ENCODE measurements around the gene KCNK15. TPM values are rescaled to one million over a fixed set of nuclear protein-coding genes. Genes with fewer than 3 reads are reported as not detected.

The KCNK15 gene
- polyA plus RNA-seq, 3 donors: 0.03 TPM; not detected in 2

- peaks cover 0 to 5% (median 0%) of the 10 kb centered on the region in 3 donors for H3K27me3 Mint-ChIP-seq (ENCODE audit: low read depth in 3 of 3)
- Histone ChIP-seq H2AFZ (ENCODE audit: insufficient read depth, low read depth, low read length, poor library complexity, severe bottlenecking) (no peak overlapping the region), H3K79me2 (ENCODE audit: insufficient read depth, low read length) (no peaks in the 10 kb centered on the region), H3K4me2 (replicated peaks; ENCODE audit: extremely low read depth, low read length, poor library complexity, severe bottlenecking) (no peak overlapping the region), H3K27ac (ENCODE audit: low read depth in 1 of 2, low read length in 2 of 2) (no peak overlapping the region), H3K4me3 (replicated peaks in 1 of 3; ENCODE audit: low read depth in 2 of 3, low read length in 3 of 3) (no peak overlapping the region), H3K27me3 (ENCODE audit: control insufficient read depth in 2 of 2, insufficient read depth in 2 of 2, low read length in 2 of 2) (no peaks in the 10 kb centered on the region), H3K9ac (ENCODE audit: insufficient read depth, low read length, poor library complexity, severe bottlenecking) (no peak overlapping the region), H4K20me1 (ENCODE audit: insufficient read depth, low read length) (no peaks in the 10 kb centered on the region), H3K4me1 (ENCODE audit: control insufficient read depth in 1 of 2, insufficient read depth in 2 of 2, low read length in 2 of 2) (peaks cover 6 to 7% of the 10 kb centered on the region in 2 donors), H3K9me3 (replicated peaks in 1 of 2; ENCODE audit: control insufficient read depth in 1 of 2, insufficient read depth in 1 of 2, low read length in 2 of 2) (no peaks in the 10 kb centered on the region), H3K36me3 (replicated peaks in 1 of 2; ENCODE audit: control insufficient read depth in 1 of 2, insufficient read depth in 2 of 2, low read length in 2 of 2) (no peaks in the 10 kb centered on the region)
- TF ChIP-seq, protein P1, sequence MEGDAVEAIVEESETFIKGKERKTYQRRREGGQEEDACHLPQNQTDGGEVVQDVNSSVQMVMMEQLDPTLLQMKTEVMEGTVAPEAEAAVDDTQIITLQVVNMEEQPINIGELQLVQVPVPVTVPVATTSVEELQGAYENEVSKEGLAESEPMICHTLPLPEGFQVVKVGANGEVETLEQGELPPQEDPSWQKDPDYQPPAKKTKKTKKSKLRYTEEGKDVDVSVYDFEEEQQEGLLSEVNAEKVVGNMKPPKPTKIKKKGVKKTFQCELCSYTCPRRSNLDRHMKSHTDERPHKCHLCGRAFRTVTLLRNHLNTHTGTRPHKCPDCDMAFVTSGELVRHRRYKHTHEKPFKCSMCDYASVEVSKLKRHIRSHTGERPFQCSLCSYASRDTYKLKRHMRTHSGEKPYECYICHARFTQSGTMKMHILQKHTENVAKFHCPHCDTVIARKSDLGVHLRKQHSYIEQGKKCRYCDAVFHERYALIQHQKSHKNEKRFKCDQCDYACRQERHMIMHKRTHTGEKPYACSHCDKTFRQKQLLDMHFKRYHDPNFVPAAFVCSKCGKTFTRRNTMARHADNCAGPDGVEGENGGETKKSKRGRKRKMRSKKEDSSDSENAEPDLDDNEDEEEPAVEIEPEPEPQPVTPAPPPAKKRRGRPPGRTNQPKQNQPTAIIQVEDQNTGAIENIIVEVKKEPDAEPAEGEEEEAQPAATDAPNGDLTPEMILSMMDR (IDR thresholded peaks at IDR 0.05): no peak
- no peak overlapping the region for H3K27ac Mint-ChIP-seq
- intact Hi-C loops (cut with micrococcal nuclease): no loop called here
- no peaks in the 10 kb centered on the region for H3K36me3 Mint-ChIP-seq
- DNase-seq: no peak
- H3K9me3 Mint-ChIP-seq: peaks cover 0 to under 1% (median 0%) of the 10 kb centered on the region in 7 donors
- peaks cover 10% of the 10 kb centered on the region for H3K4me1 Mint-ChIP-seq
- WGBS (ENCODE audit: insufficient coverage): 98% methylated on average over 10 of the region's 11 CpGs
- H3K4me3 Mint-ChIP-seq: no peak overlapping the region
Measured at GRCh38 chr20:44727039-44727438, 18.6 kb upstream of the KCNK15 start.

GRCh38 chr20:44727651-44728050, 18.0 kb upstream of the KCNK15 start:
- Mint-ChIP-seq H3K9me3 (peaks cover 0 to 1% (median 0%) of the 10 kb centered on the region in 7 donors), H3K4me3 (no peak overlapping the region), H3K36me3 (no peaks in the 10 kb centered on the region), H3K27ac (no peak overlapping the region), H3K4me1 (peaks cover 10% of the 10 kb centered on the region), H3K27me3 (ENCODE audit: low read depth in 3 of 3) (peaks cover 0 to 5% (median 0%) of the 10 kb centered on the region in 3 donors)
- Histone ChIP-seq H3K36me3 (replicated peaks in 1 of 2; ENCODE audit: control insufficient read depth in 1 of 2, insufficient read depth in 2 of 2, low read length in 2 of 2) (no peaks in the 10 kb centered on the region), H3K4me1 (ENCODE audit: control insufficient read depth in 1 of 2, insufficient read depth in 2 of 2, low read length in 2 of 2) (peaks cover 6 to 7% of the 10 kb centered on the region in 2 donors), H3K9ac (ENCODE audit: insufficient read depth, low read length, poor library complexity, severe bottlenecking) (no peak overlapping the region), H3K79me2 (ENCODE audit: insufficient read depth, low read length) (no peaks in the 10 kb centered on the region), H3K9me3 (replicated peaks in 1 of 2; ENCODE audit: control insufficient read depth in 1 of 2, insufficient read depth in 1 of 2, low read length in 2 of 2) (no peaks in the 10 kb centered on the region), H3K27ac (ENCODE audit: low read depth in 1 of 2, low read length in 2 of 2) (no peak overlapping the region), H3K4me2 (replicated peaks; ENCODE audit: extremely low read depth, low read length, poor library complexity, severe bottlenecking) (no peak overlapping the region), H2AFZ (ENCODE audit: insufficient read depth, low read depth, low read length, poor library complexity, severe bottlenecking) (no peak overlapping the region), H3K4me3 (replicated peaks in 1 of 3; ENCODE audit: low read depth in 2 of 3, low read length in 3 of 3) (no peak overlapping the region), H3K27me3 (ENCODE audit: control insufficient read depth in 2 of 2, insufficient read depth in 2 of 2, low read length in 2 of 2) (no peaks in the 10 kb centered on the region), H4K20me1 (ENCODE audit: insufficient read depth, low read length) (no peaks in the 10 kb centered on the region)
- WGBS (ENCODE audit: insufficient coverage): no CpG with 5 or more reads among the region's 2 CpGs
- TF ChIP-seq, protein P1 (IDR thresholded peaks at IDR 0.05): no peak
- no peak for DNase-seq
- intact Hi-C loops (cut with micrococcal nuclease): no loop called here
